Rectal smooth muscle tissue (tissue), 1 donor: ENCODE measurements around the gene PAX2.

Source experiments
- H3K27ac ChIP-seq: one replicate; pipeline ENCODE4 v1.7.0; 2013; ENCODE audit warnings: low read depth, low read length, inconsistent platforms
- H3K27me3 ChIP-seq: one replicate; pipeline ENCODE4 v1.7.0; 2013; ENCODE audit warnings: low read length; ENCODE audit not compliant: control insufficient read depth, insufficient read depth
- H3K36me3 ChIP-seq: one replicate; pipeline ENCODE4 v1.7.0; 2013; ENCODE audit warnings: low read length; ENCODE audit not compliant: control insufficient read depth, insufficient read depth
- H3K4me1 ChIP-seq: one replicate; pipeline ENCODE4 v1.7.0; 2013; ENCODE audit warnings: low read length; ENCODE audit not compliant: control insufficient read depth, insufficient read depth
- H3K4me3 ChIP-seq: one replicate; pipeline ENCODE4 v1.7.0; 2013; ENCODE audit warnings: low read length
- H3K9ac ChIP-seq: one replicate; pipeline ENCODE4 v1.7.0; 2013; ENCODE audit warnings: low read length

Gene PAX2

GRCh38 chr10:100714566-100714950, 30.8 kb upstream of the PAX2 start:
- no peaks in the 10 kb centered on the region for H3K36me3 ChIP-seq
- no peak overlapping the region for H3K4me3 ChIP-seq
- H3K9ac ChIP-seq: no peak overlapping the region
- H3K27ac ChIP-seq: no peak overlapping the region
- H3K27me3 ChIP-seq: peaks cover 48% of the 10 kb centered on the region
- H3K4me1 ChIP-seq: no peaks in the 10 kb centered on the region

GRCh38 chr10:100715101-100715444, 30.3 kb upstream of the PAX2 start:
- peak overlapping the region; percentile 15 for H3K4me3 ChIP-seq
- no peaks in the 10 kb centered on the region for H3K4me1 ChIP-seq
- peaks cover 49% of the 10 kb centered on the region for H3K27me3 ChIP-seq
- no peak overlapping the region for H3K9ac ChIP-seq
- no peaks in the 10 kb centered on the region for H3K36me3 ChIP-seq
- no peak overlapping the region for H3K27ac ChIP-seq

GRCh38 chr10:100715445-100716385, 29.7 kb upstream of the PAX2 start:
- H3K27me3 ChIP-seq: peaks cover 44% of the 10 kb centered on the region

GRCh38 chr10:100717166-100717565, 28.2 kb upstream of the PAX2 start:
- H3K36me3 ChIP-seq: no peaks in the 10 kb centered on the region
- peaks cover 37% of the 10 kb centered on the region for H3K27me3 ChIP-seq
- H3K4me3 ChIP-seq: no peak overlapping the region
- no peak overlapping the region for H3K9ac ChIP-seq
- H3K27ac ChIP-seq: no peak overlapping the region
- H3K4me1 ChIP-seq: no peaks in the 10 kb centered on the region

More at GRCh38 chr10:100715445-100716385, 29.7 kb upstream of the PAX2 start:
- no peak overlapping the region for H3K27ac ChIP-seq
- H3K9ac ChIP-seq: no peak overlapping the region
- H3K4me3 ChIP-seq: peak overlapping the region; percentile 15
- no peaks in the 10 kb centered on the region for H3K4me1 ChIP-seq
- no peaks in the 10 kb centered on the region for H3K36me3 ChIP-seq

GRCh38 chr10:100718197-100718742, 27.1 kb upstream of the PAX2 start:
- Histone ChIP-seq H3K9ac (no peak overlapping the region), H3K36me3 (no peaks in the 10 kb centered on the region), H3K4me1 (no peaks in the 10 kb centered on the region), H3K27ac (no peak overlapping the region), H3K4me3 (no peak overlapping the region), H3K27me3 (peaks cover 31% of the 10 kb centered on the region)

- Histone ChIP-seq H3K9ac (no peak overlapping the region), H3K4me3 (no peak overlapping the region), H3K27me3 (peaks cover 32% of the 10 kb centered on the region), H3K4me1 (no peaks in the 10 kb centered on the region), H3K36me3 (no peaks in the 10 kb centered on the region), H3K27ac (no peak overlapping the region)
Observed at GRCh38 chr10:100723180-100723579, 22.2 kb upstream of the PAX2 start.

- Histone ChIP-seq H3K4me3 (no peak overlapping the region), H3K4me1 (no peaks in the 10 kb centered on the region), H3K27me3 (peaks cover 38% of the 10 kb centered on the region), H3K36me3 (no peaks in the 10 kb centered on the region), H3K27ac (no peak overlapping the region), H3K9ac (no peak overlapping the region)
Observed at GRCh38 chr10:100723770-100724530, 21.4 kb upstream of the PAX2 start.

- Histone ChIP-seq H3K4me3 (no peak overlapping the region), H3K27me3 (peaks cover 38% of the 10 kb centered on the region), H3K4me1 (no peaks in the 10 kb centered on the region), H3K27ac (no peak overlapping the region), H3K36me3 (no peaks in the 10 kb centered on the region), H3K9ac (no peak overlapping the region)
Observed at GRCh38 chr10:100724531-100725027, 20.8 kb upstream of the PAX2 start.

- Histone ChIP-seq H3K27me3 (peaks cover 35% of the 10 kb centered on the region), H3K27ac (no peak overlapping the region), H3K9ac (no peak overlapping the region), H3K4me3 (no peak overlapping the region), H3K4me1 (no peaks in the 10 kb centered on the region), H3K36me3 (no peaks in the 10 kb centered on the region)
Observed at GRCh38 chr10:100725071-100725471, 20.3 kb upstream of the PAX2 start.

GRCh38 chr10:100725869-100726426, 19.4 kb upstream of the PAX2 start:
- Histone ChIP-seq H3K4me1 (no peaks in the 10 kb centered on the region), H3K9ac (no peak overlapping the region), H3K27ac (no peak overlapping the region), H3K27me3 (peaks cover 42% of the 10 kb centered on the region), H3K36me3 (no peaks in the 10 kb centered on the region), H3K4me3 (no peak overlapping the region)

GRCh38 chr10:100727808-100728207, 17.6 kb upstream of the PAX2 start:
- Histone ChIP-seq H3K27me3 (peaks cover 50% of the 10 kb centered on the region), H3K36me3 (no peaks in the 10 kb centered on the region), H3K4me1 (no peaks in the 10 kb centered on the region), H3K4me3 (no peak overlapping the region), H3K27ac (no peak overlapping the region), H3K9ac (no peak overlapping the region)
